Subcutaneous adipose tissue (tissue), 4 donors: ENCODE results near the gene ABCC8. TPM values are rescaled to one million over a fixed set of nuclear protein-coding genes. Genes with fewer than 3 reads are reported as not detected.

ENCODE experiments used
- total RNA-seq, 4 donors: library from RNA; depleted of rRNA; stranded (reverse); fragments of >200 nt; gene quantifications; one replicate each; pipeline ENCODE4 v1.1.0, GENCODE V29; 2016
- TF ChIP-seq, protein P1 (sequence below): fragments of 450-650 bp; IDR thresholded peaks from one replicate; pipeline ENCODE4 v1.5.1; 2016; ENCODE audit warnings: low read depth, mild to moderate bottlenecking, control low read depth, antibody characterized with exemption, moderate library complexity

The ABCC8 gene
- total RNA-seq, 4 donors from 2014 or later, result 0.16 to 0.51 TPM; not detected in 2

GRCh38 chr11:17353821-17354600 is 122.6 kb downstream of the ABCC8 start:
- TF ChIP-seq, protein P1, sequence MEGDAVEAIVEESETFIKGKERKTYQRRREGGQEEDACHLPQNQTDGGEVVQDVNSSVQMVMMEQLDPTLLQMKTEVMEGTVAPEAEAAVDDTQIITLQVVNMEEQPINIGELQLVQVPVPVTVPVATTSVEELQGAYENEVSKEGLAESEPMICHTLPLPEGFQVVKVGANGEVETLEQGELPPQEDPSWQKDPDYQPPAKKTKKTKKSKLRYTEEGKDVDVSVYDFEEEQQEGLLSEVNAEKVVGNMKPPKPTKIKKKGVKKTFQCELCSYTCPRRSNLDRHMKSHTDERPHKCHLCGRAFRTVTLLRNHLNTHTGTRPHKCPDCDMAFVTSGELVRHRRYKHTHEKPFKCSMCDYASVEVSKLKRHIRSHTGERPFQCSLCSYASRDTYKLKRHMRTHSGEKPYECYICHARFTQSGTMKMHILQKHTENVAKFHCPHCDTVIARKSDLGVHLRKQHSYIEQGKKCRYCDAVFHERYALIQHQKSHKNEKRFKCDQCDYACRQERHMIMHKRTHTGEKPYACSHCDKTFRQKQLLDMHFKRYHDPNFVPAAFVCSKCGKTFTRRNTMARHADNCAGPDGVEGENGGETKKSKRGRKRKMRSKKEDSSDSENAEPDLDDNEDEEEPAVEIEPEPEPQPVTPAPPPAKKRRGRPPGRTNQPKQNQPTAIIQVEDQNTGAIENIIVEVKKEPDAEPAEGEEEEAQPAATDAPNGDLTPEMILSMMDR, result no peak

DNA sequence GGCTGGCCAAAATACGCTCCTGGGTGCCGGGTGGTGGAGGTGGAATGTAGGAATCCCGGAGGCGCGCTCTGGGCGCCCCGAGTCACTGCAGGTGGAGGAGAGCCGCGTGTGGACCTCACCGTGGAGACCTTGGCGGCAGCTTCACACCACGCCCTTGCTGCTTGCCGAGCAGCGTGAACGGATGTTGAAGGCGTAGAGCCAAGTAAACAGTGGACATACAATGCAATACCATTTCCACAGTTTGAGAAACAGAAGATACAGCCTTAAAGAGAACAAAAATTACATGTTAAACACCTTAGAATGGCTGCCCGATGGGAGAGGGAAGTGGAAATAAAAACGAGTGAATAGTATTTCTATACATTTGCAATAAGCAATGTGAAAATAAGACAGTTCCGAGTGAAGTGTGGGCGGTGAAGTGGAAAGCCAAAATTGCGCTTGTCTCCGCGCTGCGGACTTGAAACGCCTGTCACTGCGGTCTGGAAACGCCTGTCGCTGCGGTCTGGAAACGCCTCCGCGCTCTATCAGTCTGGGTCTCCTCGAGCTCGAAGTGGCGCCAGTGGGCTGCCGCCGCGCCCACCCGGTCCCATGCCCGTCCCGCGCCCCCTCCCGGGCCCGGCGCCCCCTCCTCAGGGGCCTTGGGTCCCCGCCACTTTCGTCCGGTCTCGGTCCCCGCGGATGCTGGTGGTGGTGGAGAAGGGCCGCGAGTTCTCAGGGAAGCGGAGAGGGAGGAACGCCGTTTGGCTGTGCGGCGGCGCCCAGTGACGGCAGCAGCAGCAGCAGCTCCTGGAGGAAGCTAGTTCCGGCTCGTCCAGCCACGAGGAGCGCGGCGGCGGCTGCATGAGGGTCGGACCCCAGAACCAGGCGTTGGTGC is 123.5 kb downstream of the ABCC8 start:
- TF ChIP-seq, protein P1, result no peak

DNA sequence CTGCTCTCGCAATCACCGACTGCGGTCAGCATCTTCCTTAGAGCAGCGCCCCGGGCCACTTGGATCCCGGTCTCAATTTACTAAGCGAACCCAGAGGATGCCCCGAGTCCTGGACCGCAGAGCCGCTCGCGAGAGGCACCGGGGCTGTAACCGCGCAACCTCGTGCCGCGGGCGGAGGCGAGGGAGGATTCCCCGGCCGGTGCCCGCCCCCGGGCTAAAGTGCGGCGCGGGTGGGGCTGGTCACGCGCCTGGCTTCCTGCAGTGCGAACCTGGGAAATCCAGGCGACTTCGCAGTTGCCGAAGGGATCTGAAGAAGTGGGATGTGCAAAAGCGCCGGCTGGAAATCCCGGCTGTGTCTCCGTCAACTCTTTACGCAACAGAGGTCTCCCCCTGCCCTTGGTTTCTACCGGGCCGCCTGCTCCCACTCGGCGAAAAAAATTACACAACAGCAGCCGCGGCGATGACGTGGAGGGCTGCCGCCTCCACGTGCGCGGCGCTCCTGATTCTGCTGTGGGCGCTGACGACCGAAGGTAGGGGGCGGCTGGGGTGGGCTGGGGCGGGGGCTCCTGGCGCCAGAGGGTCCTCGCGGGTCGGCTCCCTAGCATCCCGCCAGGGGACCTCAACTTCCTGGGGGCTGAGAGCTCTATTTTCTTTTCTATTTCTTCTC is 125.0 kb downstream of the ABCC8 start, which contains the start of gene NCR3LG1:
Gene NCR3LG1, plus strand, starts transcription at position 291 of the 667 bp plus-strand sequence. Its CDS starts 170 bp downstream, at position 461.
- TF ChIP-seq, protein P1, result no peak

DNA sequence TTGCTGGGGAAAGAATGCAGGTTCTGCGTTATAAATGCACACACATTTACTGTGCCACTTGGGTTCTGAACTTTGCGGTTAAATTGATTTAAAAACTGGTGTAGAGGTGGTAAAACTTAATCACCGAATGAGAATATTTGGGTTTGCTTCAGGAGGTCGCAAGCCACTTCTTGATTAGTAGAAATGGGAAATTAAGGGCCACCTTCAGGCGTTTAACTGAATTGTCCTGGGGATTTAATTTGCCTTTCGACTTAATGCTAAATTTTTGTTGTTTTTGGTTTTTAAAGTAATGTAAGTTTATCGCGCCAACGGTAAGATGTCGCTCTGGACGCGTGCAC is 125.5 kb downstream of the ABCC8 start:
- TF ChIP-seq, protein P1, result no peak

DNA sequence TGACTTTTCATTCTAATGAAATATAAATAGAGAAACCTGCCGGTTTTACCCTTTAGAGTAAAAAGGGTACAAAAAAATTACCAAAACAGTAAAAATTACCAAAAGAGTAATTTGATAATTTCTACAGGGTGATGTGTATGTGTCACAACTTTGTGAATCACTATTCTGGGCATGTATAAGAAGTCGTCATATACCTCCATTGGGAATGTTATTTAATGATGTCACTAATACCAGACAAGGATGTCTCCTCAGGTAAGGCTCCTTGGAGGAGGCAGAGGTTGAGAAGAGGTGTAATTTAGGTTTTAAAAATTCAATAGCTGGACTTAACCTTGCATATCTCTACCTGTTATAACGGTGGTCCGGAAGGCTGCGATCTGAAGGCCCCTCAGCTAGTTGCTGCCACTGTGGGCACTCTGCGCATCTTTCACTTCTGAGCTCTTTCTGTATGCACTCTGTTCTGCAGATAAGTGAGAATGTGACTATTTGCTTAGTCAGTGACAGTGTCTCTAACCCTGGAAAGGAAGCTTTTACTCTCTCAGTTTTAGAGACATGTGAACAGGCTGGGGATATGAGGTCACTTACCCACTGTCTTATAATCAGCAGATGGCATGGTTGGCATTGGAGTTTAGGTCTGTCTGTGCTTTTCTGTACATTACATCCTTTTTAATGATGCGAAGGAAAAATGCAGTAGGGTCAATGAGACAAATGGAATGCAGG is 126.0 kb downstream of the ABCC8 start:
- TF ChIP-seq, protein P1, result no peak

DNA sequence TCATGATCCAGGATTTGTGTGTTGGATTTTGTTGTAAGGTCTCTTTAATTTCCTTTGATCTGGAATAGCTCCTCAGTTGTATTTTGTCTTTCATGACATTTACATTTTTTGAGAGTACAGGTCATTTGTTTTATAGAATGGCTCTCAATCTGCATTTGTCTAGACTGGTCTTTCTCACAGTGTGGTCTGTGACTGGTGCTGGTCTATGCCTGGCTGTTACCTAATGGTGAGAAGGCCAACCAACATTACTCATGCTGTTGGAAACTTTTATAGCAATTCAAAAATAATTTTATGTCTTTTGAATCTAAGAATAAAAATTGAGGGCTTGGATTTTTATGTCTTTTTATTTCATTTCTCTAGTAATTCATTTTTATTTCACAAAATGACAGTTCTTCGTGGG is 129.0 kb downstream of the ABCC8 start:
- TF ChIP-seq, protein P1, result no peak
